ENCODE results near the gene RCAN1. TPM values are rescaled to one million over a fixed set of nuclear protein-coding genes. Genes with fewer than 3 reads are reported as not detected.

The RCAN1 gene
- total and polyA plus RNA-seq, 9 of the 15 experiments (the other 6 are each of a cell fraction or from before 2014, with no cell fraction given): 4.4 to 16.5 (median 12.3) TPM

DNA sequence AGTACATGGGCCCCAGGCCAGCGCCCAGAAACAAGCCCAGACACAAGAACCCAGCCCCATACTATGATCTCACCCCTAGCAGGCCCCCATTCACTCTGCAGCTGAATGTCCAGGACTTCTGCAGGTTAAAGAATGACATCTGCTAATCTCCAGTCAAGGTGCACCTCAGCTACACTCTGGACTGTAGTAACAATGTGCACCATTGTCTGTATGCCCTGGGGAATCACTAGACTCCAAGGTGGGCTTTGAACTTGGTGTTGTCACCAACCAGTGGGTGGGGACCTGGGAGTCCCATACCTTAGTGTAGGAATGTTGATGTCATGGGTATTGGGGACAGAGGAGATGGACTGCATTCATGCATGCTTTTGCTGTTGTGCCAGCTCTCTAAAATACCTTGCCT lies 113.2 kb downstream of the RCAN1 start (continued):
- no peak for TF ChIP-seq NEUROD1 (IDR thresholded peaks at IDR 0.05; ENCODE audit: borderline replicate concordance, low read depth, low read length, partially characterized antibody)
- TF ChIP-seq KHSRP (IDR thresholded peaks at IDR 0.05): no peak
- TF ChIP-seq, protein P1, sequence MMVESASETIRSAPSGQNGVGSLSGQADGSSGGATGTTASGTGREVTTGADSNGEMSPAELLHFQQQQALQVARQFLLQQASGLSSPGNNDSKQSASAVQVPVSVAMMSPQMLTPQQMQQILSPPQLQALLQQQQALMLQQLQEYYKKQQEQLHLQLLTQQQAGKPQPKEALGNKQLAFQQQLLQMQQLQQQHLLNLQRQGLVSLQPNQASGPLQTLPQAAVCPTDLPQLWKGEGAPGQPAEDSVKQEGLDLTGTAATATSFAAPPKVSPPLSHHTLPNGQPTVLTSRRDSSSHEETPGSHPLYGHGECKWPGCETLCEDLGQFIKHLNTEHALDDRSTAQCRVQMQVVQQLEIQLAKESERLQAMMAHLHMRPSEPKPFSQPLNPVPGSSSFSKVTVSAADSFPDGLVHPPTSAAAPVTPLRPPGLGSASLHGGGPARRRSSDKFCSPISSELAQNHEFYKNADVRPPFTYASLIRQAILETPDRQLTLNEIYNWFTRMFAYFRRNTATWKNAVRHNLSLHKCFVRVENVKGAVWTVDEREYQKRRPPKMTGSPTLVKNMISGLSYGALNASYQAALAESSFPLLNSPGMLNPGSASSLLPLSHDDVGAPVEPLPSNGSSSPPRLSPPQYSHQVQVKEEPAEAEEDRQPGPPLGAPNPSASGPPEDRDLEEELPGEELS (CRISPR knock-in tag; IDR thresholded peaks at IDR 0.05; ENCODE audit: borderline replicate concordance): no peak
- no peak for TF ChIP-seq ATF7 (IDR thresholded peaks at IDR 0.05)
- no peak for TF ChIP-seq ZSCAN29 (IDR thresholded peaks at IDR 0.05)
- TF ChIP-seq ZNF77 (CRISPR knock-in tag; IDR thresholded peaks at IDR 0.05): no peak
- TF ChIP-seq ZNF75A (CRISPR knock-in tag; IDR thresholded peaks at IDR 0.05): no peak
- TF ChIP-seq, protein P2, sequence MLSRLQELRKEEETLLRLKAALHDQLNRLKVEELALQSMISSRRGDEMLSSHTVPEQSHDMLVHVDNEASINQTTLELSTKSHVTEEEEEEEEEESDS (CRISPR knock-in tag; IDR thresholded peaks at IDR 0.05): no peak
- TF ChIP-seq ETS2 (tag; IDR thresholded peaks at IDR 0.05; ENCODE audit: borderline replicate concordance, poor library complexity, severe bottlenecking): no peak
- TF ChIP-seq, protein P3, sequence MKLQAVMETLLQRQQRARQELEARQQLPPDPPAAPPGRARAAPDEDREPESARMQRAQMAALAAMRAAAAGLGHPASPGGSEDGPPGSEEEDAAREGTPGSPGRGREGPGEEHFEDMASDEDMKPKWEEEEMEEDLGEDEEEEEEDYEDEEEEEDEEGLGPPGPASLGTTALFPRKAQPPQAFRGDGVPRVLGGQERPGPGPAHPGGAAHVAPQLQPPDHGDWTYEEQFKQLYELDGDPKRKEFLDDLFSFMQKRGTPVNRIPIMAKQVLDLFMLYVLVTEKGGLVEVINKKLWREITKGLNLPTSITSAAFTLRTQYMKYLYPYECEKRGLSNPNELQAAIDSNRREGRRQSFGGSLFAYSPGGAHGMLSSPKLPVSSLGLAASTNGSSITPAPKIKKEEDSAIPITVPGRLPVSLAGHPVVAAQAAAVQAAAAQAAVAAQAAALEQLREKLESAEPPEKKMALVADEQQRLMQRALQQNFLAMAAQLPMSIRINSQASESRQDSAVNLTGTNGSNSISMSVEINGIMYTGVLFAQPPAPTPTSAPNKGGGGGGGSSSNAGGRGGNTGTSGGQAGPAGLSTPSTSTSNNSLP (IDR thresholded peaks at IDR 0.05; ENCODE audit: borderline replicate concordance, low read depth, low read length): no peak
